Right ventricle myocardium superior (tissue), 1 donor: ENCODE measurements around the gene GALNT12. TPM values are rescaled to one million over a fixed set of nuclear protein-coding genes. Genes with fewer than 3 reads are reported as not detected.

Experiments
- ATAC-seq: fragments of 200-7000 bp; cut with Tn5 transposase; one replicate; pipeline ENCODE4 v1.9.1; 2020; ENCODE audit warnings: mild to moderate bottlenecking; ENCODE audit not compliant: poor library complexity
- DNase-seq: peaks from one replicate; pipeline ENCODE4 v3.0.0-alpha.2; 2020
- intact Hi-C: fragments of 100-400 bp; cut with DNase I; formaldehyde crosslinking; loops from one replicate; pipeline ENCODE4 v1.11.2; 2022
- long read RNA-seq: library from polyadenylated mRNA; unstranded; transcript quantifications from one replicate; pipeline ENCODE4 v2.0.0, GENCODE V29; 2021
- total RNA-seq: library from RNA; stranded (reverse); fragmentation: NEBNext Ultra II Directional; extraction: Animal tissue kit (Norgen Biotek cat#: 25700); gene quantifications from one replicate; pipeline ENCODE4 v1.2.1, GENCODE V29; 2021
- donor health status: DM: no; HTN: yes; CAD: no; lungs with severe emphysema.

The GALNT12 gene
- 0.43 TPM for total RNA-seq
- long read RNA-seq, partial matches to known transcripts: 0 of 2 reads
- long read RNA-seq, other reads (novel, unspliced or antisense): 0 of 2 reads

- DNase-seq (peak; percentile 51), ATAC-seq (peak; percentile 76)
- intact Hi-C loops: no loop called here
Observed at GRCh38 chr9:98807070-98807813, at the start of gene GALNT12. TSS of gene GALNT12 (plus strand) at chr9:98807670. CDS start at chr9:98807699, 29 bp downstream.

- no peak for ATAC-seq
- intact Hi-C loops: no loop called here
- DNase-seq: no peak
Observed at GRCh38 chr9:98760231-98760630, 47.2 kb upstream of the GALNT12 start.

GRCh38 chr9:98763986-98764745 is 43.3 kb upstream of the GALNT12 start:
- ATAC-seq (no peak), DNase-seq (no peak)
- intact Hi-C loops: no loop called here

GRCh38 chr9:98765256-98765655 is 42.2 kb upstream of the GALNT12 start:
- intact Hi-C loops: no loop called here
- DNase-seq: no peak
- ATAC-seq: no peak

GRCh38 chr9:98766586-98766985 is 40.9 kb upstream of the GALNT12 start:
- ATAC-seq: no peak
- DNase-seq: no peak
- intact Hi-C loops: no loop called here

- no peak for ATAC-seq
- intact Hi-C loops: no loop called here
Observed at GRCh38 chr9:98767196-98767595, 40.3 kb upstream of the GALNT12 start.

GRCh38 chr9:98767915-98768314 is 39.6 kb upstream of the GALNT12 start:
- ATAC-seq (no peak), DNase-seq (no peak)
- intact Hi-C loops: no loop called here

More at GRCh38 chr9:98767196-98767595, 40.3 kb upstream of the GALNT12 start:
- no peak for DNase-seq

GRCh38 chr9:98768344-98768743 is 39.1 kb upstream of the GALNT12 start:
- intact Hi-C loops: no loop called here
- no peak for ATAC-seq
- DNase-seq: no peak

GRCh38 chr9:98770717-98771116 is 36.8 kb upstream of the GALNT12 start:
- intact Hi-C loops: no loop called here
- no peak for DNase-seq
- no peak for ATAC-seq

GRCh38 chr9:98771209-98771874 is 36.1 kb upstream of the GALNT12 start:
- ATAC-seq (no peak), DNase-seq (no peak)
- intact Hi-C loops: no loop called here

GRCh38 chr9:98772364-98773155 is 34.9 kb upstream of the GALNT12 start:
- DNase-seq (no peak), ATAC-seq (no peak)
- intact Hi-C loops: no loop called here

- DNase-seq: no peak
- ATAC-seq: no peak
- intact Hi-C loops: no loop called here
Observed at GRCh38 chr9:98773721-98774120, 33.7 kb upstream of the GALNT12 start.

- DNase-seq (no peak), ATAC-seq (no peak)
- intact Hi-C loops: no loop called here
Observed at GRCh38 chr9:98774746-98775145, 32.7 kb upstream of the GALNT12 start.

- intact Hi-C loops: loop anchor here (2.0 kb wide), 1 partner anchor 461 kb away; no protein-coding TSS in a partner anchor
- DNase-seq (no peak), ATAC-seq (peak; percentile 70)
Observed at GRCh38 chr9:98775831-98776441, 31.5 kb upstream of the GALNT12 start.

GRCh38 chr9:98777618-98778017 is 29.9 kb upstream of the GALNT12 start:
- ATAC-seq (no peak), DNase-seq (no peak)
- intact Hi-C loops: loop anchor here (2.0 kb wide), 1 partner anchor 463 kb away; no protein-coding TSS in a partner anchor

GRCh38 chr9:98778251-98778650 is 29.2 kb upstream of the GALNT12 start:
- DNase-seq (no peak), ATAC-seq (no peak)
- intact Hi-C loops: no loop called here

GRCh38 chr9:98778711-98779530 is 28.5 kb upstream of the GALNT12 start:
- intact Hi-C loops: no loop called here
- DNase-seq (no peak), ATAC-seq (no peak)
